Thyroid gland (tissue), 4 donors: Measurements from ENCODE around the gene SMAD3. TPM values are rescaled to one million over a fixed set of nuclear protein-coding genes. Genes with fewer than 3 reads are reported as not detected.

ENCODE experiments used
- DNase-seq, 2 donors: peaks; one replicate each; pipeline ENCODE4 v3.0.0-alpha.2; 2019
- H3K27ac ChIP-seq, 3 donors: fragments of 200-600 bp; sonication (generic); 1 replicate in 2 of 3; 2 replicates in 1 of 3; pipeline ENCODE4 v1.5.1; 2016 to 2019; ENCODE audit warnings: mild to moderate bottlenecking in 1 of 3, moderate library complexity in 1 of 3
- H3K27me3 ChIP-seq: fragments of 200-600 bp; sonication (generic); one replicate; pipeline ENCODE4 v1.5.1; 2019
- H3K36me3 ChIP-seq, 2 donors: fragments of 200-600 bp; sonication (generic); one replicate each; pipeline ENCODE4 v1.5.1; 2016 to 2019
- H3K4me1 ChIP-seq, 2 donors: fragments of 200-600 bp; sonication (generic); one replicate each; pipeline ENCODE4 v1.5.1; 2017 to 2019
- H3K4me3 ChIP-seq, 3 donors: fragments of 200-600 bp; sonication (generic); replicated peaks in 1 of 3; 1 replicate in 2 of 3; 2 replicates in 1 of 3; pipeline ENCODE4 v1.5.1; 2016; ENCODE audit warnings: mild to moderate bottlenecking in 1 of 3
- H3K9me3 ChIP-seq: fragments of 200-600 bp; sonication (generic); one replicate; pipeline ENCODE4 v1.5.1; 2017
- POLR2A ChIP-seq, 2 donors: fragments of 450-650 bp; IDR thresholded peaks; one replicate each; pipeline ENCODE4 v1.6.1; 2017; ENCODE audit warnings: antibody characterized with exemption in 2 of 2, mild to moderate bottlenecking in 2 of 2, moderate library complexity in 1 of 2
- WGBS, 2 donors: methylation state at CpG; one replicate each; pipeline ENCODE4 v1.1.5; 2017; 5-methylcytosine and 5-hydroxymethylcytosine counted together
- intact Hi-C: fragments of 100-400 bp; cut with DNase I; formaldehyde crosslinking; loops from one replicate; pipeline ENCODE4 v1.15.1; 2023
- total RNA-seq, 4 donors: library from RNA; depleted of rRNA; stranded (reverse); fragments of >200 nt; gene quantifications; one replicate each; pipeline ENCODE4 v1.2.3, GENCODE V29; 2016
- TF ChIP-seq, protein P1 (sequence below), 6 experiments: fragments of 200-600 bp in 3 of 6; fragments of 450-650 bp in 3 of 6; sonication (generic) in 3 of 6; IDR thresholded peaks; one replicate each; pipeline ENCODE4 v1.5.1; 2016 to 2019; ENCODE audit warnings: antibody characterized with exemption in 6 of 6, mild to moderate bottlenecking in 2 of 6, inconsistent platforms in 1 of 6, moderate library complexity in 1 of 6

Gene SMAD3
- total RNA-seq, 4 donors from 2014 or later = 33.6 to 66.5 (median 47.3) TPM

DNA sequence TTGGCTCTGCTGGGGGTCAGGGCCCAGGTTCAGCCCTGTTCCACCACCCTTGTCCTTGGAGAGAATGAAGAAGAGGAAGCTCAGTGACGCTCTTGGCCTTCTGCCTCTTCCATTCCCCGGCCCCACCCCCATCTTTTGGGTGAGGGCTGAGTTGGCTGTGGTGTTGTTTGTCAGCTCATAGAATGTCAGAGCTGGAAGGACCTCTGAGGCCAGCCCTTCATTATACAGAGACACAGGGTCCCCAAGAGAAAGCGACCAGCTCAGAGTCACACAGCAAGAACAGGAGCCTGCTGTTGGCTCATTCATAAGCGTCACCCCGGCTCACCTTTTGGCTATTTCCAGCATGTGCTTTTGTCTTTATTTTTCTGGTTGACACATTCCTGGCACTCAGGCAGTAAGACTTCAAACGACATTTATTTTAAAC lies 120.8 kb downstream of the SMAD3 start:
- no peaks in the 10 kb centered on the region for H3K27me3 ChIP-seq
- H3K9me3 ChIP-seq = no peaks in the 10 kb centered on the region
- H3K27ac ChIP-seq = peak overlapping the region; percentile 36 to 71 (median 56)
- H3K4me1 ChIP-seq = peaks cover 18 to 23% of the 10 kb centered on the region in 2 donors
- H3K36me3 ChIP-seq = peaks cover 29 to 35% of the 10 kb centered on the region in 2 donors
- 59 to 60% methylated on average over 5 to 6 of the region's 6 CpGs for WGBS, 2 donors
- no peak for TF ChIP-seq POLR2A (IDR thresholded peaks at IDR 0.05)
- TF ChIP-seq, protein P1, sequence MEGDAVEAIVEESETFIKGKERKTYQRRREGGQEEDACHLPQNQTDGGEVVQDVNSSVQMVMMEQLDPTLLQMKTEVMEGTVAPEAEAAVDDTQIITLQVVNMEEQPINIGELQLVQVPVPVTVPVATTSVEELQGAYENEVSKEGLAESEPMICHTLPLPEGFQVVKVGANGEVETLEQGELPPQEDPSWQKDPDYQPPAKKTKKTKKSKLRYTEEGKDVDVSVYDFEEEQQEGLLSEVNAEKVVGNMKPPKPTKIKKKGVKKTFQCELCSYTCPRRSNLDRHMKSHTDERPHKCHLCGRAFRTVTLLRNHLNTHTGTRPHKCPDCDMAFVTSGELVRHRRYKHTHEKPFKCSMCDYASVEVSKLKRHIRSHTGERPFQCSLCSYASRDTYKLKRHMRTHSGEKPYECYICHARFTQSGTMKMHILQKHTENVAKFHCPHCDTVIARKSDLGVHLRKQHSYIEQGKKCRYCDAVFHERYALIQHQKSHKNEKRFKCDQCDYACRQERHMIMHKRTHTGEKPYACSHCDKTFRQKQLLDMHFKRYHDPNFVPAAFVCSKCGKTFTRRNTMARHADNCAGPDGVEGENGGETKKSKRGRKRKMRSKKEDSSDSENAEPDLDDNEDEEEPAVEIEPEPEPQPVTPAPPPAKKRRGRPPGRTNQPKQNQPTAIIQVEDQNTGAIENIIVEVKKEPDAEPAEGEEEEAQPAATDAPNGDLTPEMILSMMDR (IDR thresholded peaks at IDR 0.05) = no peak
- DNase-seq = peak in 1 of 2 donors; percentile 47
- intact Hi-C loops = no loop called here
- no peak overlapping the region for H3K4me3 ChIP-seq

DNA sequence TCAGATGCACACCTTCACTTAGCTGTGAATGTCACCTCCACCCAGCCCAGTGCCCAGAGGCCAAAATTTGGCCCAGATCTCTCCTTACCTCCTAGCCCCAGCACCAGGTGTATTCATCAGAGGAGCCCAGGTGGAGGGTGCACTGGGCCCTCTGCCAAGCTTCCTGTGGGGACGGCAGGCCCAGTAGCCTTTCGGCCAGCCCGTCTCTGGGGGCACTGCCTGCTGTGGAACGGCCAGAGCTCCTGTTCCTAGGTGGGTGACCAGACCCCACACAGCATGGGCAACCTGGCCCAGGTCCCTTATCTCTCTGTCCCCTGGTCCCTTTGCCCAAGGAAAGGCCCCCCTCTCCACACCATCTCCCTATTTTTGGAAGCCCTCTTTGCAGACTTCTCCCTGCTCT lies 121.3 kb downstream of the SMAD3 start:
- Histone ChIP-seq H3K4me1 (peaks cover 18 to 23% of the 10 kb centered on the region in 2 donors), H3K27ac (peak overlapping the region; percentile 36 to 71 (median 56)), H3K9me3 (no peaks in the 10 kb centered on the region), H3K4me3 (no peak overlapping the region), H3K27me3 (no peaks in the 10 kb centered on the region), H3K36me3 (peaks cover 29 to 35% of the 10 kb centered on the region in 2 donors)
- intact Hi-C loops = no loop called here
- WGBS, 2 donors = 82% methylated on average over 4 of the region's 4 CpGs; no CpG with 5 or more reads in 1 of the 2 donors
- no peak for DNase-seq
- TF ChIP-seq, protein P1 (IDR thresholded peaks at IDR 0.05) = no peak
- no peak for TF ChIP-seq POLR2A (IDR thresholded peaks at IDR 0.05)

DNA sequence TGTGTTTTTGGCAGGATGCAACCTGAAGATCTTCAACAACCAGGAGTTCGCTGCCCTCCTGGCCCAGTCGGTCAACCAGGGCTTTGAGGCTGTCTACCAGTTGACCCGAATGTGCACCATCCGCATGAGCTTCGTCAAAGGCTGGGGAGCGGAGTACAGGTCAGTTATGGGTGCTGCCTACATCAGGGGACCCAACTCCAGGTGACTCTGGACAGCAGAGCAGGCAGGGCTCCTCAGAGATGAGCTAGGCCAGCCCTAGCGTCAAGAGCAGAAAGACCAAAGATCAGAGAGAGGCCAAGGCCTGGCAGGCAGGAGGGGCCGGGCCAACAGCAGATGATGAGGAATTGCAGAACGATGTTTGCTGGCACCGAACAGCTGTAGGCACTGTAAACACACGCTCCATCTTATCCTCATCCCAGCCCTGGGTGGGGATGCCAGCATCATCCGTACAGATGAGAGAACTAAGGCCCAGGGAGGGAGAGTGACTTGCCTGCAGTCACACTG lies 122.0 kb downstream of the SMAD3 start:
- intact Hi-C loops = no loop called here
- peaks cover 18 to 25% of the 10 kb centered on the region in 2 donors for H3K4me1 ChIP-seq
- DNase-seq = no peak

DNA sequence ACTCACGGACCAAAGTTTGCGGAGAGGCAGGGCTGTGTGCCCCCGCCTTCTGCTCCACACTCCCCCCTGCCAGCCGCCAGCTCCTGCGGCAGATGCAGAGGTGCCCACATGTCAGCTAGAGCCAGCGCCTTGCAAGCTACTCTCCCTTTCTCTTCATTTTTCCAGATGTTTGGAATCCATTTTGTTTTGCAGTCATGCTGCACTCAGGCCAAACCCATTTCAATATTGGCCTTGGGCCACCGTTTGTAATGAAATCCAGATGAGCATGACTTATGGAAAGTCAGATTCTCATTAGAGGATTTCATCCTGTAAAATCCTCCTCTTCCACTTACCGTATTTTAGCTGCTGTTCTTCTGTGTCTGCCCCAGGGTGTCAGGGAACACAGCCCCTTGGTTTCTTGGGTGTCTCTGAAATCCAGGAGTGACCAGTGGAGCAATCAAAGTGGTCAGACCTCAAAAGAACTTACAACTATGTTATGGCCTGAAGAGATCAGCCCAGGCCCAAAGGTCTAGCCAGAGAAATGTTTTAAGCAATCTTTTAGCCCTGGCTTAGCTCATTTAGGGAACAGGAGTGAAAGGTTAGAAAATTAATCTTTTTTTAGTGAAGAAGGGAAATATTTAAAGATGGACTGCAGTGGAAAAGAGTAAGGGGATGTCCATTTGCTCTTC lies 123.3 kb downstream of the SMAD3 start:
- no peak for DNase-seq
- peaks cover 28 to 37% of the 10 kb centered on the region in 2 donors for H3K4me1 ChIP-seq
- TF ChIP-seq, protein P1 (IDR thresholded peaks at IDR 0.05) = no peak
- no peak for TF ChIP-seq POLR2A (IDR thresholded peaks at IDR 0.05)
- peaks cover 29 to 35% of the 10 kb centered on the region in 2 donors for H3K36me3 ChIP-seq
- peak overlapping the region; percentile 30 to 71 (median 57) for H3K27ac ChIP-seq
- H3K9me3 ChIP-seq = no peaks in the 10 kb centered on the region
- H3K4me3 ChIP-seq = no peak overlapping the region
- 80 to 87% methylated on average over 8 of the region's 8 CpGs for WGBS, 2 donors
- intact Hi-C loops = no loop called here
- H3K27me3 ChIP-seq = no peaks in the 10 kb centered on the region

More for the DNA sequence above, 122.0 kb downstream of the SMAD3 start:
- Histone ChIP-seq H3K9me3 (no peaks in the 10 kb centered on the region), H3K36me3 (peaks cover 29 to 35% of the 10 kb centered on the region in 2 donors), H3K4me3 (no peak overlapping the region), H3K27me3 (no peaks in the 10 kb centered on the region), H3K27ac (peak overlapping the region in 2 of 3 donors; percentile 56 to 71)
- WGBS, 2 donors = 97 to 99% methylated on average over 11 to 12 of the region's 12 CpGs
- no peak for TF ChIP-seq POLR2A (IDR thresholded peaks at IDR 0.05)
- TF ChIP-seq, protein P1 (IDR thresholded peaks at IDR 0.05) = no peak
